ENCODE results near the gene CBR1.

CBR1 gene

GRCh38 chr21:36032647-36033406 lies 37.0 kb upstream of the CBR1 start:
- ChIA-PET POLR2A (no interaction called here), CTCF (no interaction called here)
- no peak for TF ChIP-seq BHLHE40 (IDR thresholded peaks at IDR 0.05; ENCODE audit: borderline replicate concordance)
- TF ChIP-seq FOXA1 (IDR thresholded peaks at IDR 0.05) = no peak
- TF ChIP-seq PKNOX1 (IDR thresholded peaks at IDR 0.05) = no peak
- no peak for TF ChIP-seq SP1 (IDR thresholded peaks at IDR 0.05)
- TF ChIP-seq LEF1 (IDR thresholded peaks at IDR 0.05; ENCODE audit: borderline replicate concordance) = no peak
- TF ChIP-seq HDGF (IDR thresholded peaks at IDR 0.05; ENCODE audit: borderline replicate concordance) = no peak
- no peak for DNase-seq (ENCODE audit: extremely low spot score)

GRCh38 chr21:36034211-36034913 lies 35.5 kb upstream of the CBR1 start:
- CTCF ChIA-PET = no interaction called here
- POLR2A ChIA-PET = no interaction called here
- DNase-seq (ENCODE audit: extremely low spot score) = no peak
- no peak for TF ChIP-seq SP1 (IDR thresholded peaks at IDR 0.05)
- no peak for TF ChIP-seq FOXK2 (IDR thresholded peaks at IDR 0.05)
- TF ChIP-seq ZNF384 (IDR thresholded peaks at IDR 0.05) = no peak
- no peak for TF ChIP-seq HDGF (IDR thresholded peaks at IDR 0.05; ENCODE audit: borderline replicate concordance)
- no peak for TF ChIP-seq NFRKB (IDR thresholded peaks at IDR 0.05)
- TF ChIP-seq FOXM1 (IDR thresholded peaks at IDR 0.05; ENCODE audit: borderline replicate concordance) = no peak

GRCh38 chr21:36035381-36035791 lies 34.4 kb upstream of the CBR1 start:
- CTCF ChIA-PET = no interaction called here
- DNase-seq (ENCODE audit: extremely low spot score) = no peak
- TF ChIP-seq CTBP1 (IDR thresholded peaks at IDR 0.05; ENCODE audit: borderline replicate concordance) (no peak), NFRKB (IDR thresholded peaks at IDR 0.05) (no peak), BHLHE40 (IDR thresholded peaks at IDR 0.05; ENCODE audit: borderline replicate concordance) (no peak), L3MBTL2 (conservative IDR thresholded peaks at IDR 0.05) (no peak), PKNOX1 (IDR thresholded peaks at IDR 0.05) (no peak), FOXM1 (IDR thresholded peaks at IDR 0.05; ENCODE audit: borderline replicate concordance) (no peak), LEF1 (IDR thresholded peaks at IDR 0.05; ENCODE audit: borderline replicate concordance) (no peak), SP1 (IDR thresholded peaks at IDR 0.05) (no peak), ZNF384 (IDR thresholded peaks at IDR 0.05) (no peak), FOXK2 (IDR thresholded peaks at IDR 0.05) (no peak), SUZ12 (IDR thresholded peaks at IDR 0.05) (no peak), ARNT (IDR thresholded peaks at IDR 0.05) (no peak), TARDBP (IDR thresholded peaks at IDR 0.05) (no peak), ELF4 (IDR thresholded peaks at IDR 0.05) (no peak)
- POLR2A ChIA-PET = no interaction called here

- ChIA-PET CTCF (no interaction called here), POLR2A (interaction anchor here (0.9 kb wide), 1 partner anchor 21 kb away, joined by 4 read pairs; the partner anchor contains the start of gene SETD4)
- TF ChIP-seq ELF4 (IDR thresholded peaks at IDR 0.05) (no peak), PKNOX1 (IDR thresholded peaks at IDR 0.05) (no peak), FOXA1 (IDR thresholded peaks at IDR 0.05) (no peak), ARNT (IDR thresholded peaks at IDR 0.05) (no peak), LEF1 (IDR thresholded peaks at IDR 0.05; ENCODE audit: borderline replicate concordance) (no peak), ZNF384 (IDR thresholded peaks at IDR 0.05) (no peak), CTBP1 (IDR thresholded peaks at IDR 0.05; ENCODE audit: borderline replicate concordance) (no peak), FOXK2 (IDR thresholded peaks at IDR 0.05) (no peak)
- no peak for DNase-seq (ENCODE audit: extremely low spot score)
These were observed 30.9 kb upstream of the CBR1 start for GRCh38 chr21:36038701-36039497.

- no peak for DNase-seq (ENCODE audit: extremely low spot score)
- POLR2A ChIA-PET = interaction anchor here (0.9 kb wide), 1 partner anchor 20 kb away, joined by 4 read pairs; the partner anchor contains the start of gene SETD4
- no peak for TF ChIP-seq L3MBTL2 (conservative IDR thresholded peaks at IDR 0.05)
- TF ChIP-seq FOXM1 (IDR thresholded peaks at IDR 0.05; ENCODE audit: borderline replicate concordance) = no peak
- no peak for TF ChIP-seq TARDBP (IDR thresholded peaks at IDR 0.05)
- no peak for TF ChIP-seq FOXK2 (IDR thresholded peaks at IDR 0.05)
- TF ChIP-seq ZNF384 (IDR thresholded peaks at IDR 0.05) = no peak
- no peak for TF ChIP-seq ELF4 (IDR thresholded peaks at IDR 0.05)
- TF ChIP-seq SUZ12 (IDR thresholded peaks at IDR 0.05) = no peak
- no peak for TF ChIP-seq FOXA1 (IDR thresholded peaks at IDR 0.05)
- no peak for TF ChIP-seq PKNOX1 (IDR thresholded peaks at IDR 0.05)
- no peak for TF ChIP-seq NFRKB (IDR thresholded peaks at IDR 0.05)
- no peak for TF ChIP-seq CTBP1 (IDR thresholded peaks at IDR 0.05; ENCODE audit: borderline replicate concordance)
- TF ChIP-seq LEF1 (IDR thresholded peaks at IDR 0.05; ENCODE audit: borderline replicate concordance) = no peak
- no peak for TF ChIP-seq SP1 (IDR thresholded peaks at IDR 0.05)
- no peak for TF ChIP-seq BHLHE40 (IDR thresholded peaks at IDR 0.05; ENCODE audit: borderline replicate concordance)
- no peak for TF ChIP-seq ARNT (IDR thresholded peaks at IDR 0.05)
- no peak for TF ChIP-seq HDGF (IDR thresholded peaks at IDR 0.05; ENCODE audit: borderline replicate concordance)
- CTCF ChIA-PET = interaction anchor here (0.7 kb wide), 1 partner anchor 42 kb away, joined by 3 read pairs; no protein-coding TSS in a partner anchor
These were observed 30.0 kb upstream of the CBR1 start for GRCh38 chr21:36039861-36040260.
